ENCODE measurements around the gene NEK9.

DNA sequence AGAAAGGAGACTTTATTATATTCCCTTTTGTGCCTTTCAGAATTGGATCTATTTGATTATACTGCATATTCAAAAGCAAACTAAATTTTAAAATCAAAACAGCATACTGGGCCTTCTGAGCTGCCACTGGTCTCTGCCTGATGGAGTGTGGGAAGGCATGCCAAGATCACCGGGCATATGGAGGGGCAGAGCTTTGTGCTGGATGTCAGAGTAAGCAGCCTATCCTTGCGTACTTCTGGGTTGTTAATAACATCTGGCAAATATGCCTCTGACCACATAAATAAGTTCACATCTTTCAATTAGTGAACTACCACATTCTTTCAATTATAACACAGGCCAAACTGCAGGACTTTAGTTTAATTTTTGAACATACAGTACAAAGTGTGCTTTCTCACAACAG lies 93.9 kb downstream of the NEK9 start:
- TF ChIP-seq, protein P1, sequence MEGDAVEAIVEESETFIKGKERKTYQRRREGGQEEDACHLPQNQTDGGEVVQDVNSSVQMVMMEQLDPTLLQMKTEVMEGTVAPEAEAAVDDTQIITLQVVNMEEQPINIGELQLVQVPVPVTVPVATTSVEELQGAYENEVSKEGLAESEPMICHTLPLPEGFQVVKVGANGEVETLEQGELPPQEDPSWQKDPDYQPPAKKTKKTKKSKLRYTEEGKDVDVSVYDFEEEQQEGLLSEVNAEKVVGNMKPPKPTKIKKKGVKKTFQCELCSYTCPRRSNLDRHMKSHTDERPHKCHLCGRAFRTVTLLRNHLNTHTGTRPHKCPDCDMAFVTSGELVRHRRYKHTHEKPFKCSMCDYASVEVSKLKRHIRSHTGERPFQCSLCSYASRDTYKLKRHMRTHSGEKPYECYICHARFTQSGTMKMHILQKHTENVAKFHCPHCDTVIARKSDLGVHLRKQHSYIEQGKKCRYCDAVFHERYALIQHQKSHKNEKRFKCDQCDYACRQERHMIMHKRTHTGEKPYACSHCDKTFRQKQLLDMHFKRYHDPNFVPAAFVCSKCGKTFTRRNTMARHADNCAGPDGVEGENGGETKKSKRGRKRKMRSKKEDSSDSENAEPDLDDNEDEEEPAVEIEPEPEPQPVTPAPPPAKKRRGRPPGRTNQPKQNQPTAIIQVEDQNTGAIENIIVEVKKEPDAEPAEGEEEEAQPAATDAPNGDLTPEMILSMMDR (IDR thresholded peaks at IDR 0.05; ENCODE audit: low read length): no peak
- TF ChIP-seq EZH2 (IDR thresholded peaks at IDR 0.05; ENCODE audit: borderline replicate concordance, low read length): no peak

Data from OCI-LY1 (cell line).